ENCODE data around the gene PRDX5. TPM values are rescaled to one million over a fixed set of nuclear protein-coding genes. Genes with fewer than 3 reads are reported as not detected.

Gene PRDX5
- total RNA-seq (2014; rRNA removed; shearing (Covaris generic)) (177 and 200 TPM in 2 replicates), total RNA-seq (2022) (168 and 217 TPM in 2 replicates), Bru-seq, nascent RNA (percentile 84 among the genes with signal in this experiment), BruChase-seq, experiment 1, labeled RNA remaining after a 6-hour chase (percentile 93 among the genes with signal in this experiment), BruChase-seq, experiment 2, labeled RNA remaining after a 2-hour chase (percentile 86 among the genes with signal in this experiment)
- long read RNA-seq, transcript PRDX5-203 (5 exons, 596 nt): minor isoform, 7 of 316 reads
- long read RNA-seq, transcript PRDX5-201 (6 exons, 893 nt): major isoform, 269 of 316 reads
- long read RNA-seq, partial matches to known transcripts: 9 of 316 reads
- long read RNA-seq, other reads (novel, unspliced or antisense): 29 of 316 reads

DNA sequence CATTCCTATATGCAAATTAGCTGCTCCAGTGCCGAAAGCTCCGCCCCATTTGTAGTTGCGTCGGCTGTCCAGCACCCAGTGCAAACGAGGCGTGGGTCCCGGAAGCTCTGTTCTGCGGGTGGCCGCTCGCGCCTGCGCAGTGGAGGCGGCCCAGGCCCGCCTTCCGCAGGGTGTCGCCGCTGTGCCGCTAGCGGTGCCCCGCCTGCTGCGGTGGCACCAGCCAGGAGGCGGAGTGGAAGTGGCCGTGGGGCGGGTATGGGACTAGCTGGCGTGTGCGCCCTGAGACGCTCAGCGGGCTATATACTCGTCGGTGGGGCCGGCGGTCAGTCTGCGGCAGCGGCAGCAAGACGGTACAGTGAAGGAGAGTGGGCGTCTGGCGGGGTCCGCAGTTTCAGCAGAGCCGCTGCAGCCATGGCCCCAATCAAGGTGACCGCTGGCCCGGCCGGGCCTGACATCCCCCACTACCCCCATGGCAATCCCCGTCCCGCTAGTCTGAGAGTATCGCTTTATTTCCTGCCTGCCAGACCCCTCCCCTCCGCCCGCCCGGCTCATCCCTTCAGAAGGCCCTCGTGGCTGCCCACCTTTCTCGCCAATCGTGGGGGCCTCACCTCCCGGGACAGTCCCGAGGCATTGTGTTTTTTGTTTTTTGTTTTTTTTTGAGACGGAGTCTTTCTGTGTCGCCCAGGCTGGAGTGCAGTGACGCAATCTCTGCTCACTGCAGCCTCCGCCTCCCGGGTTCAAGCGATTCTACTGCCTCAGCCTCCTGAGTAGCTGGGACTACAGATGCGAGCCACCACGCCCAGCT, at the start of gene PRDX5:
Gene PRDX5, plus strand, starts transcription at position 161 of the 805 bp plus-strand sequence. Its CDS starts 95 bp downstream, at position 256.
- POLR2A ChIA-PET: interaction anchor here (0.5 to 2.3 kb wide), 26 partner anchors 11 to 684 kb away, joined by 3 to 22 read pairs (median 4); partner anchors contain the start of genes BAD, CCDC88B, ESRRA and FERMT3
- CTCF ChIA-PET (ENCODE audit: unreplicated experiment): interaction anchor here (0.6 to 2.1 kb wide), 16 partner anchors 10 to 457 kb away, joined by 3 to 33 read pairs (median 4); partner anchors contain the start of genes ESRRA and FERMT3
- Histone ChIP-seq H3K27ac (ENCODE audit: low read depth, low read length, poor library complexity, severe bottlenecking) (peak within 1 kb of the TSS; percentile 88), H3K36me3 (ENCODE audit: insufficient read depth, low read length) (peaks cover 76% of the 10 kb centered on the region), H3K79me2 (ENCODE audit: insufficient read depth, low read depth, low read length) (peaks cover 17% of the 10 kb centered on the region; the same call in 1 of the 2 replicates), H3K4me3 (ENCODE audit: low read depth, low read length, poor library complexity, severe bottlenecking) (peak within 1 kb of the TSS; percentile 83), H3K9me3 (ENCODE audit: low read length) (no peaks in the 10 kb centered on the region), H2AFZ (ENCODE audit: low read length) (peak within 1 kb of the TSS; percentile 57; the same call in 1 of the 2 replicates), H4K20me1 (ENCODE audit: insufficient read depth, low read length) (no peaks in the 10 kb centered on the region), H3K4me1 (ENCODE audit: insufficient read depth, low read length, poor library complexity, severe bottlenecking) (peaks cover 29% of the 10 kb centered on the region), H3K4me2 (ENCODE audit: low read length) (peak within 1 kb of the TSS; percentile 79), H3K9me2 (ENCODE audit: insufficient read depth, low read length) (no peaks in the 10 kb centered on the region)
- no TSS peak for BruUV-seq (replicated peaks)
- no peak for TF ChIP-seq EZH2phosphoT487 (IDR thresholded peaks at IDR 0.05; ENCODE audit: borderline replicate concordance, low read depth, low read length)
- TF ChIP-seq, protein P1, sequence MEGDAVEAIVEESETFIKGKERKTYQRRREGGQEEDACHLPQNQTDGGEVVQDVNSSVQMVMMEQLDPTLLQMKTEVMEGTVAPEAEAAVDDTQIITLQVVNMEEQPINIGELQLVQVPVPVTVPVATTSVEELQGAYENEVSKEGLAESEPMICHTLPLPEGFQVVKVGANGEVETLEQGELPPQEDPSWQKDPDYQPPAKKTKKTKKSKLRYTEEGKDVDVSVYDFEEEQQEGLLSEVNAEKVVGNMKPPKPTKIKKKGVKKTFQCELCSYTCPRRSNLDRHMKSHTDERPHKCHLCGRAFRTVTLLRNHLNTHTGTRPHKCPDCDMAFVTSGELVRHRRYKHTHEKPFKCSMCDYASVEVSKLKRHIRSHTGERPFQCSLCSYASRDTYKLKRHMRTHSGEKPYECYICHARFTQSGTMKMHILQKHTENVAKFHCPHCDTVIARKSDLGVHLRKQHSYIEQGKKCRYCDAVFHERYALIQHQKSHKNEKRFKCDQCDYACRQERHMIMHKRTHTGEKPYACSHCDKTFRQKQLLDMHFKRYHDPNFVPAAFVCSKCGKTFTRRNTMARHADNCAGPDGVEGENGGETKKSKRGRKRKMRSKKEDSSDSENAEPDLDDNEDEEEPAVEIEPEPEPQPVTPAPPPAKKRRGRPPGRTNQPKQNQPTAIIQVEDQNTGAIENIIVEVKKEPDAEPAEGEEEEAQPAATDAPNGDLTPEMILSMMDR (conservative IDR thresholded peaks at IDR 0.05; ENCODE audit: low read length): peak; percentile 70
- DNase-seq (ENCODE audit: low spot score): peak; percentile 98
- intact Hi-C loops (cut with micrococcal nuclease; ENCODE audit: unreplicated experiment): loop anchor here (1.0 to 2.0 kb wide), 5 partner anchors 13 to 37 kb away; partner anchors contain the start of genes CCDC88B and ESRRA

DNA sequence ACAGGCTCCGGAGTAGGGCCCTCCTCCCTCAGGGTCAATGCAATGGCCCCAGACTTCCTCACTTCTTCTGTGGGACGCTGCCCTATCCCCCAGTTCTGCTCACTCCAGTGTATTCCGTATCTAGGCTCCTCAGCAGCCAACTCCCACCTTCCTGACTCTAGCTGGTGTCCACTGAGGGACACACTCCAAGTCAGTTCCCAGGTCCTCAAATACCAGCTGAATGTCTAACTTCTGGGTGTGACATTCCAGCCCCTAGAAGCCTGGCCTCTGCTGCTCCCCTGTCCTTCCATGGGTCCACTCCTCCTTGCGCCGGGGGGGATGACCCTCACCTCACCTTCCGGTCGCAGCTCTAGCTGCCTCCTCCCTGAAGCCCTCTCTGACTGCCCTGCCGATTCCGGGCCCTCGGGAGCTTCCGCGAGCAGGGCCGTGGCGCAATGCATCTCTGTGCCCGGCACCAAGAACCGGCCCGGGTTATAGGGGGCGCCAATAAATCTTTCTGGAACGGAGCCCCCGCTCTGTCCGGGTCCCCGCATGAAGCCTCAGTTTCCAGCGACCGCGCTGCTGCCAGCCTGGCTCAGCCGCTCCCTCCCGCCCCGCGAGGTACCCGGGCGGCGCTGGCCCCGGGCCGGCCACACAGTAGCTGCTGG, 48.9 kb upstream of the PRDX5 start:
- H4K20me1 ChIP-seq (ENCODE audit: insufficient read depth, low read length): no peaks in the 10 kb centered on the region
- no peak for TF ChIP-seq EZH2phosphoT487 (IDR thresholded peaks at IDR 0.05; ENCODE audit: borderline replicate concordance, low read depth, low read length)
- TF ChIP-seq, protein P1 (conservative IDR thresholded peaks at IDR 0.05; ENCODE audit: low read length): peak; percentile 60; the same call in 1 of the 2 replicates
- ChIA-PET CTCF (ENCODE audit: unreplicated experiment) (interaction anchor here (0.5 kb wide), 1 partner anchor 20 kb away, joined by 7 read pairs; no protein-coding TSS in a partner anchor), POLR2A (interaction anchor here (0.9 to 1.5 kb wide), 2 partner anchors 48 to 63 kb away, joined by 3 to 5 read pairs; partner anchors contain the start of gene TRMT112)
- no peaks in the 10 kb centered on the region for H3K9me3 ChIP-seq (ENCODE audit: low read length)
- peaks cover 27% of the 10 kb centered on the region for H3K4me1 ChIP-seq (ENCODE audit: insufficient read depth, low read length, poor library complexity, severe bottlenecking)
- peaks cover 11% of the 10 kb centered on the region; the same call in 1 of the 2 replicates for H3K79me2 ChIP-seq (ENCODE audit: insufficient read depth, low read depth, low read length)
- no peaks in the 10 kb centered on the region for H3K9me2 ChIP-seq (ENCODE audit: insufficient read depth, low read length)
- H3K36me3 ChIP-seq (ENCODE audit: insufficient read depth, low read length): no peaks in the 10 kb centered on the region
- peak; percentile 70 for DNase-seq (ENCODE audit: low spot score)
- peak overlapping the region; percentile 63 for H2AFZ ChIP-seq (ENCODE audit: low read length)
- peak overlapping the region; percentile 74 for H3K4me2 ChIP-seq (ENCODE audit: low read length)
- intact Hi-C loops (cut with micrococcal nuclease; ENCODE audit: unreplicated experiment): loop anchor here (1.0 kb wide), 4 partner anchors 18 to 65 kb away; partner anchors contain the start of genes NUDT22, PLCB3, PPP1R14B and TRPT1
- peak overlapping the region; percentile 86 for H3K4me3 ChIP-seq (ENCODE audit: low read depth, low read length, poor library complexity, severe bottlenecking)
- peak overlapping the region; percentile 91 for H3K27ac ChIP-seq (ENCODE audit: low read depth, low read length, poor library complexity, severe bottlenecking)
- no TSS peak for BruUV-seq (replicated peaks)
